Measurements from ENCODE around the gene CD101.
"Not testable (repeated sequence)": the region's sequence is repeated elsewhere in the genome, so short reads cannot be mapped to it uniquely, and the experiment has no call there.

CD101 gene

DNA sequence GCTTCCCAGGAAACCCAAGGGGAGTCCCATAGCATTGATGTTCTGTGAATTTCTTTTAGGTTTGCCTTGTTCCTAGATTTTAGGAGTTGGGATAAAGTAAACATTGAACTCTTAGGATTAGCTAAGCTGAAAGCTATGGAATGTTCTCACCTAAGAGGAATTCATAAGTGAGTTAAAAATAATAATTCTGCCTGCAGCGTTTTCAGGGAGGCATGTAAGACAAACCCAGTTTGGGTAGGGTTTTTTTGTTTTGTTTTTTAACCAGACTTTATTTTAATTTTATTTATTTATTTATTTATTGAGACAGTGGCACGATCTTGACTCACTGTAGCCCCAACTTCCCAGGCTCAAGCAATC lies 28.9 kb upstream of the CD101 start:
- ATAC-seq (ENCODE audit: insufficient read depth, low read depth) (no peak), DNase-seq (no peak)
- no peak overlapping the region for H2AFZ ChIP-seq (ENCODE audit: low read depth, low read length)
- TF ChIP-seq EZH2 (IDR thresholded peaks at IDR 0.05; ENCODE audit: borderline replicate concordance, low read depth, low read length, severe bottlenecking), result no peak
- TF ChIP-seq, protein P1, sequence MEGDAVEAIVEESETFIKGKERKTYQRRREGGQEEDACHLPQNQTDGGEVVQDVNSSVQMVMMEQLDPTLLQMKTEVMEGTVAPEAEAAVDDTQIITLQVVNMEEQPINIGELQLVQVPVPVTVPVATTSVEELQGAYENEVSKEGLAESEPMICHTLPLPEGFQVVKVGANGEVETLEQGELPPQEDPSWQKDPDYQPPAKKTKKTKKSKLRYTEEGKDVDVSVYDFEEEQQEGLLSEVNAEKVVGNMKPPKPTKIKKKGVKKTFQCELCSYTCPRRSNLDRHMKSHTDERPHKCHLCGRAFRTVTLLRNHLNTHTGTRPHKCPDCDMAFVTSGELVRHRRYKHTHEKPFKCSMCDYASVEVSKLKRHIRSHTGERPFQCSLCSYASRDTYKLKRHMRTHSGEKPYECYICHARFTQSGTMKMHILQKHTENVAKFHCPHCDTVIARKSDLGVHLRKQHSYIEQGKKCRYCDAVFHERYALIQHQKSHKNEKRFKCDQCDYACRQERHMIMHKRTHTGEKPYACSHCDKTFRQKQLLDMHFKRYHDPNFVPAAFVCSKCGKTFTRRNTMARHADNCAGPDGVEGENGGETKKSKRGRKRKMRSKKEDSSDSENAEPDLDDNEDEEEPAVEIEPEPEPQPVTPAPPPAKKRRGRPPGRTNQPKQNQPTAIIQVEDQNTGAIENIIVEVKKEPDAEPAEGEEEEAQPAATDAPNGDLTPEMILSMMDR (IDR thresholded peaks at IDR 0.05; ENCODE audit: borderline replicate concordance, extremely low read depth, low read length, poor library complexity, severe bottlenecking), result no peak
- H3K27me3 ChIP-seq (ENCODE audit: insufficient read depth, low read length, poor library complexity), result no peaks in the 10 kb centered on the region
- no peak overlapping the region for H3K4me2 ChIP-seq (ENCODE audit: insufficient read depth, low read length)
- no peaks in the 10 kb centered on the region for H3K79me2 ChIP-seq (ENCODE audit: insufficient read depth, low read length)
- no peak overlapping the region for H3K27ac ChIP-seq (ENCODE audit: low read length)
- no peaks in the 10 kb centered on the region for H3K4me1 ChIP-seq (ENCODE audit: insufficient read depth, low read length)
- H4K20me1 ChIP-seq (ENCODE audit: insufficient read depth, low read length), result no peaks in the 10 kb centered on the region
- H3K9me3 ChIP-seq (ENCODE audit: insufficient read depth, low read length, severe bottlenecking), result no peaks in the 10 kb centered on the region
- H3K9ac ChIP-seq (ENCODE audit: low read depth, low read length), result no peak overlapping the region
- H3K4me3 ChIP-seq (ENCODE audit: low read depth in 1 of 2, low read length in 2 of 2), result no peak overlapping the region
- H3K36me3 ChIP-seq (ENCODE audit: insufficient read depth, low read length), result no peaks in the 10 kb centered on the region

- H3K27me3 ChIP-seq (ENCODE audit: insufficient read depth, low read length, poor library complexity); H3K4me2 ChIP-seq (ENCODE audit: insufficient read depth, low read length); DNase-seq; H2AFZ ChIP-seq (ENCODE audit: low read depth, low read length); H3K4me1 ChIP-seq (ENCODE audit: insufficient read depth, low read length); H3K79me2 ChIP-seq (ENCODE audit: insufficient read depth, low read length); H4K20me1 ChIP-seq (ENCODE audit: insufficient read depth, low read length); H3K27ac ChIP-seq (ENCODE audit: low read length); H3K36me3 ChIP-seq (ENCODE audit: insufficient read depth, low read length); H3K9me3 ChIP-seq (ENCODE audit: insufficient read depth, low read length, severe bottlenecking); H3K4me3 ChIP-seq (ENCODE audit: low read depth in 1 of 2, low read length in 2 of 2); H3K9ac ChIP-seq (ENCODE audit: low read depth, low read length); ATAC-seq (ENCODE audit: insufficient read depth, low read depth): not testable (repeated sequence)
Observed at GRCh38 chr1:116980309-116980708, 21.3 kb upstream of the CD101 start.

DNA sequence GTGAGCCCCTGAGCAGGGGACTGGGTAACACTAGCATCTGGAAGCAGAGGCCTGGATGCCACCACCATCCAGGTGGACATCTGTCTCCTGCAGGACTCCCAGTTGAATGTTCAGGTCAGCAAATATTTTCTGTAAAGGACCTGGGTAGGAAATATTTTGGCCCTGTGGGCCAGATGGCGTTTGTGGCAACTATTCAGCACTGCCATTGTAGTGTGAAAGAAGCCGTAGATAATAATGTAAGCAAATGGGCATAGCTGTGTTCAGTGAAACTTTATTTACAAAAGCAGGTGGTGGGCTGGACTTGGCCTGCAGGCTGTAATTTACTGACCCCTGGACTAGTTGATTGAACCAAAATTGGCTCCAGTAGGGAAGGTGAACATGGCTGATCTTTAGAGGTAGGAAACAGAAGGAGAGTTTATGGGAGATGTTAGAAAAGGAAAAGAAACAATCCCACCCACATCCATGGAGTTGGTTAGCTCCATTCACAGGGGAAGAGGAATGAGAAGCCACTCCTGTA lies 20.0 kb upstream of the CD101 start:
- ATAC-seq (ENCODE audit: insufficient read depth, low read depth), result no peak
- Histone ChIP-seq H3K9ac (ENCODE audit: low read depth, low read length) (no peak overlapping the region), H2AFZ (ENCODE audit: low read depth, low read length) (no peak overlapping the region), H3K36me3 (ENCODE audit: insufficient read depth, low read length) (no peaks in the 10 kb centered on the region), H3K27ac (ENCODE audit: low read length) (no peak overlapping the region), H3K79me2 (ENCODE audit: insufficient read depth, low read length) (no peaks in the 10 kb centered on the region), H3K4me2 (ENCODE audit: insufficient read depth, low read length) (no peak overlapping the region), H3K27me3 (ENCODE audit: insufficient read depth, low read length, poor library complexity) (no peaks in the 10 kb centered on the region), H3K4me1 (ENCODE audit: insufficient read depth, low read length) (peaks cover 4% of the 10 kb centered on the region), H3K9me3 (ENCODE audit: insufficient read depth, low read length, severe bottlenecking) (no peaks in the 10 kb centered on the region), H4K20me1 (ENCODE audit: insufficient read depth, low read length) (no peaks in the 10 kb centered on the region), H3K4me3 (ENCODE audit: low read depth in 1 of 2, low read length in 2 of 2) (no peak overlapping the region)
- TF ChIP-seq EZH2 (IDR thresholded peaks at IDR 0.05; ENCODE audit: borderline replicate concordance, low read depth, low read length, severe bottlenecking), result no peak
- no peak for DNase-seq

DNA sequence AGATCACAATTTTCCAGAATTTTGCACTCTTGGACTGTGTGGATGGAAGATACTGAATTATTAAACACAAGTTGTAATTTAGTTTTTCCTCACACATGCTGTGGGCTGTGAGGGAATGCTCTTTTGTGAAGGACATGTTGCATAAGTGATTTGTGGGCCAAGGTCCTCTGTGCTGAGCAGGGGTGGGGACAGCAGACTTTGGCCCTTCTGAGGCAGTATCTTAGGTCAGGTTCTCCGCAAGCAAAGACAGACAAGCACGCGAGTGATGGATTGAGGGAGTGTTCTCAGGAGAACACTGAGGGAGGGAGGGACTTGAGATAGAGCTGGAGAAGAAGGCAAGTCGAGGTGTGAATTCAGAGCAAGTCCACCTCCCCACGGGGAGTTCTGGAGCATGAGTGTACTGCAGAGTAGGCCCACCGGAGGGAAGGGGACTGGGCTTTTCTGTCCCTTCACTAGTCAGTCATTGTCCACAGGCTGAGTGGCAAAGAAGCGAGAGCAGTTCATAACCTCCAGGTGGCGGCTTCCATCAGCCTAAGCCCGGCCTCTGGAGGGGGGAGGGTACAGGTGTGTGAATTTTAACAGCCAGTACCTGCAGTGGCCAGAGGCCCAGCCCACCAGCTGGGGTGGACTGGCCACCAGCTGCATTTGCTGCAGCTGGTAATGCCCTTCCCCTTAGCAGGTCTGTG lies 19.1 kb upstream of the CD101 start:
- Histone ChIP-seq H3K36me3 (ENCODE audit: insufficient read depth, low read length) (no peaks in the 10 kb centered on the region), H3K9me3 (ENCODE audit: insufficient read depth, low read length, severe bottlenecking) (no peaks in the 10 kb centered on the region), H3K4me3 (ENCODE audit: low read depth in 1 of 2, low read length in 2 of 2) (no peak overlapping the region), H3K27me3 (ENCODE audit: insufficient read depth, low read length, poor library complexity) (no peaks in the 10 kb centered on the region), H3K27ac (ENCODE audit: low read length) (no peak overlapping the region), H3K9ac (ENCODE audit: low read depth, low read length) (no peak overlapping the region), H4K20me1 (ENCODE audit: insufficient read depth, low read length) (no peaks in the 10 kb centered on the region), H2AFZ (ENCODE audit: low read depth, low read length) (no peak overlapping the region), H3K4me2 (ENCODE audit: insufficient read depth, low read length) (no peak overlapping the region), H3K79me2 (ENCODE audit: insufficient read depth, low read length) (no peaks in the 10 kb centered on the region), H3K4me1 (ENCODE audit: insufficient read depth, low read length) (peaks cover 13% of the 10 kb centered on the region)
- DNase-seq (no peak), ATAC-seq (ENCODE audit: insufficient read depth, low read depth) (no peak)
- TF ChIP-seq, protein P1 (IDR thresholded peaks at IDR 0.05; ENCODE audit: borderline replicate concordance, extremely low read depth, low read length, poor library complexity, severe bottlenecking), result no peak
- TF ChIP-seq EZH2 (IDR thresholded peaks at IDR 0.05; ENCODE audit: borderline replicate concordance, low read depth, low read length, severe bottlenecking), result no peak

All from DND-41 (cell line).